ENCODE measurements around the gene ADNP2. TPM values are rescaled to one million over a fixed set of nuclear protein-coding genes. Genes with fewer than 3 reads are reported as not detected.

ADNP2 gene
- total RNA-seq, 4 donors from 2014 or later = 16.5 to 21.8 (median 16.8) TPM

GRCh38 chr18:80075940-80076339 lies 33.1 kb upstream of the ADNP2 start:
- H3K36me3 ChIP-seq = peaks cover 0 to 51% (median 0%) of the 10 kb centered on the region in 3 donors
- TF ChIP-seq EP300 (IDR thresholded peaks at IDR 0.05) (no peak), POLR2A (IDR thresholded peaks at IDR 0.05) (no peak)
- TF ChIP-seq, protein P1, sequence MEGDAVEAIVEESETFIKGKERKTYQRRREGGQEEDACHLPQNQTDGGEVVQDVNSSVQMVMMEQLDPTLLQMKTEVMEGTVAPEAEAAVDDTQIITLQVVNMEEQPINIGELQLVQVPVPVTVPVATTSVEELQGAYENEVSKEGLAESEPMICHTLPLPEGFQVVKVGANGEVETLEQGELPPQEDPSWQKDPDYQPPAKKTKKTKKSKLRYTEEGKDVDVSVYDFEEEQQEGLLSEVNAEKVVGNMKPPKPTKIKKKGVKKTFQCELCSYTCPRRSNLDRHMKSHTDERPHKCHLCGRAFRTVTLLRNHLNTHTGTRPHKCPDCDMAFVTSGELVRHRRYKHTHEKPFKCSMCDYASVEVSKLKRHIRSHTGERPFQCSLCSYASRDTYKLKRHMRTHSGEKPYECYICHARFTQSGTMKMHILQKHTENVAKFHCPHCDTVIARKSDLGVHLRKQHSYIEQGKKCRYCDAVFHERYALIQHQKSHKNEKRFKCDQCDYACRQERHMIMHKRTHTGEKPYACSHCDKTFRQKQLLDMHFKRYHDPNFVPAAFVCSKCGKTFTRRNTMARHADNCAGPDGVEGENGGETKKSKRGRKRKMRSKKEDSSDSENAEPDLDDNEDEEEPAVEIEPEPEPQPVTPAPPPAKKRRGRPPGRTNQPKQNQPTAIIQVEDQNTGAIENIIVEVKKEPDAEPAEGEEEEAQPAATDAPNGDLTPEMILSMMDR (IDR thresholded peaks at IDR 0.05) = no peak
- no peak overlapping the region for H3K4me3 ChIP-seq
- no peak overlapping the region for H3K27ac ChIP-seq
- DNase-seq (ENCODE audit: low spot score in 2 of 2) = no peak
- no peaks in the 10 kb centered on the region for H3K9me3 ChIP-seq
- H3K4me1 ChIP-seq = no peaks in the 10 kb centered on the region
- 87 to 91% methylated on average over 5 to 7 of the region's 7 CpGs for WGBS, 2 donors
- H3K27me3 ChIP-seq = no peaks in the 10 kb centered on the region

DNA sequence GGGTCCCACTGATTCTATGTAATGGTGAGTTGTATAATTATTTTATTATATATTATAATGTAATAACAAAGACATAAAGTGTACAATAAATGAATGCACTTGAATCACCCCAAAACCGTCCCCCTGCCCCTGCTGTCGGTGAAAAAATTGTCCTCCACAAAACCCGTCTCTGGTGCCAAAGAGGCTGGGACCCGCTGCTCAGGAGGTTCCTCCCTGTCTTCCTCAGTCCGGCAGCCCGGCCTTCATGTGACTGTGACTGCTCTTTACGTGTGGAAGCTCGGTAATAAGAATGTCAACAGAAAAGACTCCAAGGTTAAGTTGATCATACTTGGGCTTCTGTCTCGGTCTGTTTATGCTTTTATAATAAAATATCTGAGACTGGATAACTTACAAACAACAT lies 32.7 kb upstream of the ADNP2 start:
- H3K27me3 ChIP-seq = no peaks in the 10 kb centered on the region
- H3K27ac ChIP-seq = no peak overlapping the region
- no peak for DNase-seq (ENCODE audit: low spot score in 2 of 2)
- TF ChIP-seq EP300 (IDR thresholded peaks at IDR 0.05) = no peak
- no peak for TF ChIP-seq POLR2A (IDR thresholded peaks at IDR 0.05)
- TF ChIP-seq, protein P1 (IDR thresholded peaks at IDR 0.05) = no peak
- no peaks in the 10 kb centered on the region for H3K9me3 ChIP-seq
- peaks cover 0 to 55% (median 0%) of the 10 kb centered on the region in 3 donors for H3K36me3 ChIP-seq
- 93 to 94% methylated on average over 9 of the region's 9 CpGs for WGBS, 2 donors
- no peak overlapping the region for H3K4me3 ChIP-seq
- H3K4me1 ChIP-seq = no peaks in the 10 kb centered on the region

DNA sequence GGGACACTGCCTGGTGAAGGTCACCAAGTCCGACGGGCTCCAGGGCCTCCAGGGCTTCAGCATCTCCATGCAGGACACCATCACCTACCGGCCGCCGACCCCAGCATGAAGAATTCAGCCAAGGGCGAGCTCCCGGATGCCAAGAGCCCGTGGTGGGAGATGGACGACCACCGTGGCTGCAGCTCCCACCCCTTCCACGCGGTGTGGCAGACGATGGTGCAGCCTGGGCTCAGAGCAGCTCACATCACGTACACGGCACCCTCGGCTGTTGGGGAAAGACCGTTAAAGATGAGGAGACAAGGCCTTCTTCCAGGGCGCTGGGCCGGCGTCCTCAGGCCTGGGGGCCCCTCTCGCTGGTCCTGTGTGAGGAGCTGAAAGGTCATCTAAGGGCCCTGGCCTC lies 31.2 kb upstream of the ADNP2 start:
- Histone ChIP-seq H3K27ac (no peak overlapping the region), H3K27me3 (no peaks in the 10 kb centered on the region), H3K36me3 (peaks cover 0 to 69% (median 0%) of the 10 kb centered on the region in 3 donors), H3K4me3 (no peak overlapping the region), H3K4me1 (no peaks in the 10 kb centered on the region), H3K9me3 (no peaks in the 10 kb centered on the region)
- TF ChIP-seq EP300 (IDR thresholded peaks at IDR 0.05) (no peak), POLR2A (IDR thresholded peaks at IDR 0.05) (no peak)
- TF ChIP-seq, protein P1 (IDR thresholded peaks at IDR 0.05) = no peak
- DNase-seq (ENCODE audit: low spot score in 2 of 2) = no peak
- 96 to 97% methylated on average over 17 to 19 of the region's 21 CpGs for WGBS, 2 donors

DNA sequence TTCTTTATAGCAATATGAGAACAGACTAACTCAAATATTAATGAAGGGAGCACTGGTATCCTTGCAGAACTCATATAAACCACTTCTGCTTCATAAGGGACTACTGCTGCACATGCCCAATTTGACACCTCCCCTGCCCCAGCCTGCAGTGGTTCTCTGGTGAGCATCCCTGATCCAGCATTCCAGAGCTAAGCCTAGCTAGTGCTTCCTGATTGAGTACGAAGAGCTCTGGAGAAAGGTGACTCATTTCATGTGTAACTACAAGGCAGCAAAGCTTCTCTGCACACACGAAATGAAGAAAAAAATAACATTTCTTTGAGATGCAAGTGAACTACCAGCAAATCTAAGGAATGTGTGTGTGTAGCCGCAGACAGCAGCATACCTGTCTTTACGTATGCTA lies 22.8 kb upstream of the ADNP2 start:
- H3K36me3 ChIP-seq = peaks cover 0 to 45% (median 0%) of the 10 kb centered on the region in 3 donors
- H3K4me1 ChIP-seq = no peaks in the 10 kb centered on the region
- no peak overlapping the region for H3K27ac ChIP-seq
- DNase-seq (ENCODE audit: low spot score in 2 of 2) = no peak
- H3K9me3 ChIP-seq = peaks cover 0 to 63% (median 14%) of the 10 kb centered on the region in 4 donors
- no peak overlapping the region for H3K4me3 ChIP-seq
- 69 to 91% methylated on average over 4 of the region's 4 CpGs for WGBS, 2 donors
- TF ChIP-seq POLR2A (IDR thresholded peaks at IDR 0.05) = no peak
- TF ChIP-seq, protein P1 (IDR thresholded peaks at IDR 0.05) = no peak
- no peak for TF ChIP-seq EP300 (IDR thresholded peaks at IDR 0.05)
- H3K27me3 ChIP-seq = no peaks in the 10 kb centered on the region

GRCh38 chr18:80088036-80088435 lies 21.0 kb upstream of the ADNP2 start:
- WGBS, 2 donors = 68 to 98% methylated on average over 2 of the region's 2 CpGs
- Histone ChIP-seq H3K4me3 (no peak overlapping the region), H3K36me3 (peaks cover 0 to 30% (median 0%) of the 10 kb centered on the region in 3 donors), H3K27me3 (no peaks in the 10 kb centered on the region), H3K4me1 (no peaks in the 10 kb centered on the region), H3K27ac (no peak overlapping the region), H3K9me3 (peaks cover 0 to 63% (median 14%) of the 10 kb centered on the region in 4 donors)
- TF ChIP-seq EP300 (IDR thresholded peaks at IDR 0.05) (no peak), POLR2A (IDR thresholded peaks at IDR 0.05) (no peak)
- TF ChIP-seq, protein P1 (IDR thresholded peaks at IDR 0.05) = no peak
- DNase-seq (ENCODE audit: low spot score in 2 of 2) = no peak

All from tibial nerve (tissue), 4 donors.